HCT116 (cell line): Measurements from ENCODE around the gene KRTCAP3. TPM values are rescaled to one million over a fixed set of nuclear protein-coding genes. Genes with fewer than 3 reads are reported as not detected.

ENCODE experiments used
- ATAC-seq: fragments of 200-7000 bp; cut with Tn5 transposase; 2 replicates; pipeline ENCODE4 v1.9.1; 2020; ENCODE audit warnings: mild to moderate bottlenecking, moderate library complexity
- BruUV-seq: library from RNA; stranded (reverse); fragments of 400-500 nt; replicated peaks from 2 replicates; lab custom pipeline; 2021; lab: Mats Ljungman, UMichigan
- CTCF ChIA-PET: fragments of 300-600 bp; sonication (Branson Sonifier 250); formaldehyde crosslinking; loops from one replicate; lab custom pipeline; 2021; ENCODE audit warnings: antibody characterized with exemption; lab: Charles Lee
- POLR2A ChIA-PET: fragments of 300-600, 350-600 bp; sonication (Branson Sonifier 250); formaldehyde crosslinking; loops from one replicate; lab custom pipeline; 2021; ENCODE audit warnings: antibody characterized with exemption; lab: Charles Lee
- RAD21 ChIA-PET, 2 experiments: fragments of 300-600 bp; sonication (Branson Sonifier 250); formaldehyde crosslinking; loops; one replicate each; lab custom pipeline; 2023; ENCODE audit warnings: low total read pairs in 2 of 2; ENCODE audit not compliant: uncharacterized antibody in 2 of 2, unreplicated experiment in 2 of 2, low non-redundant PET in 1 of 2; lab: Charles Lee
- DNase-seq: peaks from one replicate; pipeline ENCODE4 v3.0.0-alpha.2; 2010; ENCODE audit warnings: low read depth, low spot score
- H2AFZ ChIP-seq: fragments of 200-600 bp; shearing (Covaris generic), sonication (generic); 2 replicates; pipeline ENCODE4 v1.6.1; 2017; ENCODE audit warnings: low read depth, mixed run types, mixed read lengths, antibody characterized with exemption, low read length; ENCODE audit not compliant: poor library complexity, severe bottlenecking
- H3K27ac ChIP-seq: 2 replicates; pipeline ENCODE4 v1.5.1; 2012; ENCODE audit warnings: low read depth, low read length
- H3K27me3 ChIP-seq: fragments of 200-600 bp; sonication (generic); 2 replicates; pipeline ENCODE4 v1.6.1; 2016; ENCODE audit warnings: mixed run types, low read length, mixed read lengths; ENCODE audit not compliant: insufficient read depth
- H3K36me3 ChIP-seq, 2 experiments: fragments of 200-500 bp in 1 of 2; fragments of 200-600 bp in 1 of 2; sonication (Bioruptor generic) in 1 of 2; sonication (generic) in 1 of 2; 2 replicates each; pipeline versions ENCODE4 v1.5.1 to v1.6.1; 2014 to 2016; ENCODE audit warnings: low read length in 2 of 2, inconsistent platforms in 1 of 2, mixed read lengths in 1 of 2, mixed run types in 1 of 2; ENCODE audit not compliant: insufficient read depth in 2 of 2, control insufficient read depth in 1 of 2
- H3K4me1 ChIP-seq, 2 experiments: fragments of 200-600 bp in 1 of 2; sonication (generic) in 1 of 2; 2 replicates each; pipeline versions ENCODE4 v1.5.1 to v1.6.1; 2012 to 2017; ENCODE audit warnings: low read length in 2 of 2, inconsistent platforms in 1 of 2, mild to moderate bottlenecking in 1 of 2, mixed read lengths in 1 of 2, mixed run types in 1 of 2, moderate library complexity in 1 of 2; ENCODE audit not compliant: insufficient read depth in 2 of 2, control insufficient read depth in 1 of 2
- H3K4me2 ChIP-seq: fragments of 200-600 bp; sonication (generic); 2 replicates; pipeline ENCODE4 v1.6.1; 2017; ENCODE audit warnings: mixed run types, low read length, mixed read lengths
- H3K4me3 ChIP-seq, 2 experiments: fragments of 200-600 bp in 1 of 2; sonication (generic) in 1 of 2; replicated peaks in 1 of 2; 2 replicates each; pipeline ENCODE4 v1.5.1; 2011 to 2016; ENCODE audit warnings: low read length in 2 of 2, control low read depth in 1 of 2, low read depth in 1 of 2, mild to moderate bottlenecking in 1 of 2, mixed read lengths in 1 of 2, mixed run types in 1 of 2
- H3K79me2 ChIP-seq: fragments of 200-600 bp; sonication (generic); 2 replicates; pipeline ENCODE4 v1.6.1; 2017; ENCODE audit warnings: mild to moderate bottlenecking, mixed run types, low read length, moderate library complexity, mixed read lengths; ENCODE audit not compliant: insufficient read depth
- H3K9ac ChIP-seq: fragments of 200-600 bp; sonication (generic); 2 replicates; pipeline ENCODE4 v1.6.1; 2016; ENCODE audit warnings: low read length, mixed read lengths
- H3K9me2 ChIP-seq: fragments of 200-600 bp; sonication (generic), shearing (Covaris generic); 2 replicates; pipeline ENCODE4 v1.6.1; 2017; ENCODE audit warnings: mixed run types, mild to moderate bottlenecking, moderate library complexity; ENCODE audit not compliant: insufficient read depth
- H3K9me3 ChIP-seq, 2 experiments: fragments of 200-500 bp in 1 of 2; fragments of 200-600 bp in 1 of 2; sonication (Bioruptor generic) in 1 of 2; sonication (generic) in 1 of 2; 2 replicates each; pipeline ENCODE4 v1.6.1; 2014 to 2017; ENCODE audit warnings: low read length in 2 of 2, mixed read lengths in 2 of 2, inconsistent platforms in 1 of 2, low read depth in 1 of 2, mild to moderate bottlenecking in 1 of 2, mixed run types in 1 of 2, moderate library complexity in 1 of 2; ENCODE audit not compliant: control insufficient read depth in 1 of 2, insufficient read depth in 1 of 2
- H4K20me1 ChIP-seq: fragments of 200-600 bp; sonication (generic), shearing (Covaris generic); 2 replicates; pipeline ENCODE4 v1.6.1; 2017; ENCODE audit warnings: mixed run types, mild to moderate bottlenecking, moderate library complexity; ENCODE audit not compliant: insufficient read depth
- ATF3 ChIP-seq: IDR thresholded peaks from 2 replicates; pipeline ENCODE4 v1.6.1; 2012
- CBX3 ChIP-seq: IDR thresholded peaks from 2 replicates; pipeline ENCODE4 v1.6.1; 2012; ENCODE audit warnings: low read depth
- CEBPB ChIP-seq: IDR thresholded peaks from 2 replicates; pipeline ENCODE4 v1.6.1; 2012; ENCODE audit warnings: low read depth
- CTCF ChIP-seq, 3 experiments: fragments of 200-600 bp in 1 of 3; sonication (generic) in 1 of 3; IDR thresholded peaks in 2 of 3; conservative IDR thresholded peaks in 1 of 3; 2 replicates each; pipeline ENCODE4 v1.5.1; 2012 to 2017; ENCODE audit warnings: low read depth in 2 of 3, low read length in 2 of 3, antibody characterized with exemption in 1 of 3, borderline replicate concordance in 1 of 3, control low read depth in 1 of 3, mild to moderate bottlenecking in 1 of 3, mixed read lengths in 1 of 3, mixed run types in 1 of 3, moderate library complexity in 1 of 3; ENCODE audit not compliant: insufficient read depth in 1 of 3
- EGR1 ChIP-seq: IDR thresholded peaks from 2 replicates; pipeline ENCODE4 v1.6.1; 2012; ENCODE audit warnings: low read depth
- ELF1 ChIP-seq: IDR thresholded peaks from 2 replicates; pipeline ENCODE4 v1.6.1; 2012; ENCODE audit warnings: low read depth, borderline replicate concordance
- EZH2 ChIP-seq: fragments of 200-600 bp; sonication (generic); IDR thresholded peaks from 2 replicates; pipeline ENCODE4 v1.6.1; 2017; ENCODE audit warnings: antibody characterized with exemption, mixed run types
- JUND ChIP-seq: IDR thresholded peaks from 2 replicates; pipeline ENCODE4 v1.6.1; 2012
- MAX ChIP-seq: IDR thresholded peaks from 2 replicates; pipeline ENCODE4 v1.6.1; 2012
- POLR2A ChIP-seq: IDR thresholded peaks from 2 replicates; pipeline ENCODE4 v1.7.0; 2011; ENCODE audit warnings: borderline replicate concordance; ENCODE audit not compliant: insufficient read depth, insufficient read length; ENCODE audit errors: extremely low read depth
- POLR2AphosphoS5 ChIP-seq: IDR thresholded peaks from 2 replicates; pipeline ENCODE4 v1.6.1; 2011; ENCODE audit warnings: mild to moderate bottlenecking, low read depth, low read length, moderate library complexity
- RAD21 ChIP-seq: IDR thresholded peaks from 2 replicates; pipeline ENCODE4 v1.6.1; 2012; ENCODE audit warnings: low read depth, mild to moderate bottlenecking
- REST ChIP-seq: IDR thresholded peaks from 2 replicates; pipeline ENCODE4 v1.6.1; 2012; ENCODE audit warnings: low read depth
- SP1 ChIP-seq: IDR thresholded peaks from 2 replicates; pipeline ENCODE4 v1.6.1; 2012; ENCODE audit warnings: low read depth
- SRF ChIP-seq: IDR thresholded peaks from 2 replicates; pipeline ENCODE4 v1.6.1; 2012; ENCODE audit warnings: low read depth
- TCF7L2 ChIP-seq: IDR thresholded peaks from 2 replicates; pipeline ENCODE4 v1.7.0; 2011; ENCODE audit warnings: borderline replicate concordance, inconsistent platforms; ENCODE audit not compliant: insufficient read depth, insufficient read length; ENCODE audit errors: extremely low read depth
- YY1 ChIP-seq: IDR thresholded peaks from 2 replicates; pipeline ENCODE4 v1.6.1; 2011; ENCODE audit warnings: low read length, low read depth, moderate library complexity, mild to moderate bottlenecking; ENCODE audit not compliant: insufficient replicate concordance; ENCODE audit errors: extremely low read depth
- ZBTB33 ChIP-seq: IDR thresholded peaks from 2 replicates; pipeline ENCODE4 v1.6.1; 2011; ENCODE audit warnings: mild to moderate bottlenecking, low read length, moderate library complexity; ENCODE audit not compliant: insufficient replicate concordance; ENCODE audit errors: extremely low read depth
- ZFX ChIP-seq: fragments of 450-650 bp; IDR thresholded peaks from 2 replicates; pipeline ENCODE4 v1.6.1; 2017
- intact Hi-C: fragments of 100-400 bp; cut with micrococcal nuclease; formaldehyde crosslinking; loops from 2 replicates; pipeline ENCODE4 v1.10.0; 2022
- total RNA-seq: library from RNA; stranded (reverse); gene quantifications from one replicate; pipeline ENCODE4 v1.2.1, GENCODE V29; 2021; ENCODE audit not compliant: unreplicated experiment

The KRTCAP3 gene
- total RNA-seq, 1 experiment from 2014 or later, result 65.7 TPM

- TF ChIP-seq POLR2AphosphoS5 (no peak), YY1 (no peak)
- TF ChIP-seq, all 23 proteins: peak for 0
Observed at GRCh38 chr2:27471961-27472360, 29.8 kb downstream of the KRTCAP3 start (continued).

- no peak for DNase-seq
- POLR2A ChIA-PET, result no interaction called here
- H4K20me1 ChIP-seq, result no peaks in the 10 kb centered on the region
Observed at GRCh38 chr2:27485496-27485895, 43.3 kb downstream of the KRTCAP3 start.

More at GRCh38 chr2:27485496-27485895, 43.3 kb downstream of the KRTCAP3 start:
- no peaks in the 10 kb centered on the region for H3K9me2 ChIP-seq
- CTCF ChIA-PET, result no interaction called here
- ATAC-seq, result no peak
- H2AFZ ChIP-seq, result no peak overlapping the region
- TF ChIP-seq SP1 (no peak), POLR2A (no peak), REST (no peak), CEBPB (no peak), ATF3 (no peak), ZBTB33 (no peak), TCF7L2 (no peak), YY1 (no peak), SRF (no peak), POLR2AphosphoS5 (no peak), MAX (no peak), ZFX (no peak), ELF1 (no peak), CTCF (IDR thresholded peaks at IDR 0.05 in 2 of 3, conservative IDR thresholded peaks at IDR 0.05 in 1 of 3; ENCODE audit: borderline replicate concordance in 1 of 3, insufficient read depth in 1 of 3, low read depth in 2 of 3, low read length in 2 of 3) (no peak), RAD21 (no peak), CBX3 (no peak), EGR1 (no peak), EZH2 (no peak), JUND (no peak)
- no peak overlapping the region for H3K27ac ChIP-seq
- no peak overlapping the region for H3K4me3 ChIP-seq
- no TSS peak for BruUV-seq
- intact Hi-C loops, result no loop called here
- no peaks in the 10 kb centered on the region for H3K27me3 ChIP-seq
- RAD21 ChIA-PET, result no interaction called here
- H3K4me2 ChIP-seq, result no peak overlapping the region
- no peaks in the 10 kb centered on the region for H3K79me2 ChIP-seq
- no peaks in the 10 kb centered on the region for H3K9me3 ChIP-seq
- H3K36me3 ChIP-seq, result no peaks in the 10 kb centered on the region
- peaks cover 8 to 17% of the 10 kb centered on the region in 2 experiments for H3K4me1 ChIP-seq
- H3K9ac ChIP-seq, result no peak overlapping the region
